Measurements from ENCODE around the gene CARF.

The CARF gene

GRCh38 chr2:202911512-202912341 lies at the start of gene CARF, which contains the start of gene WDR12 (continued):
- TF ChIP-seq, protein P1, sequence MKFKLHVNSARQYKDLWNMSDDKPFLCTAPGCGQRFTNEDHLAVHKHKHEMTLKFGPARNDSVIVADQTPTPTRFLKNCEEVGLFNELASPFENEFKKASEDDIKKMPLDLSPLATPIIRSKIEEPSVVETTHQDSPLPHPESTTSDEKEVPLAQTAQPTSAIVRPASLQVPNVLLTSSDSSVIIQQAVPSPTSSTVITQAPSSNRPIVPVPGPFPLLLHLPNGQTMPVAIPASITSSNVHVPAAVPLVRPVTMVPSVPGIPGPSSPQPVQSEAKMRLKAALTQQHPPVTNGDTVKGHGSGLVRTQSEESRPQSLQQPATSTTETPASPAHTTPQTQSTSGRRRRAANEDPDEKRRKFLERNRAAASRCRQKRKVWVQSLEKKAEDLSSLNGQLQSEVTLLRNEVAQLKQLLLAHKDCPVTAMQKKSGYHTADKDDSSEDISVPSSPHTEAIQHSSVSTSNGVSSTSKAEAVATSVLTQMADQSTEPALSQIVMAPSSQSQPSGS (tag by site-specific recombination; IDR thresholded peaks at IDR 0.05; ENCODE audit: low read depth): no peak
- TF ChIP-seq WT1 (tag by site-specific recombination; IDR thresholded peaks at IDR 0.05): no peak
- TF ChIP-seq ZBTB8A (tag by site-specific recombination; IDR thresholded peaks at IDR 0.05): no peak; the same call in 1 of the 2 replicates
- TF ChIP-seq ZXDB (tag by site-specific recombination; IDR thresholded peaks at IDR 0.05): peak; percentile 49
- TF ChIP-seq, protein P2, sequence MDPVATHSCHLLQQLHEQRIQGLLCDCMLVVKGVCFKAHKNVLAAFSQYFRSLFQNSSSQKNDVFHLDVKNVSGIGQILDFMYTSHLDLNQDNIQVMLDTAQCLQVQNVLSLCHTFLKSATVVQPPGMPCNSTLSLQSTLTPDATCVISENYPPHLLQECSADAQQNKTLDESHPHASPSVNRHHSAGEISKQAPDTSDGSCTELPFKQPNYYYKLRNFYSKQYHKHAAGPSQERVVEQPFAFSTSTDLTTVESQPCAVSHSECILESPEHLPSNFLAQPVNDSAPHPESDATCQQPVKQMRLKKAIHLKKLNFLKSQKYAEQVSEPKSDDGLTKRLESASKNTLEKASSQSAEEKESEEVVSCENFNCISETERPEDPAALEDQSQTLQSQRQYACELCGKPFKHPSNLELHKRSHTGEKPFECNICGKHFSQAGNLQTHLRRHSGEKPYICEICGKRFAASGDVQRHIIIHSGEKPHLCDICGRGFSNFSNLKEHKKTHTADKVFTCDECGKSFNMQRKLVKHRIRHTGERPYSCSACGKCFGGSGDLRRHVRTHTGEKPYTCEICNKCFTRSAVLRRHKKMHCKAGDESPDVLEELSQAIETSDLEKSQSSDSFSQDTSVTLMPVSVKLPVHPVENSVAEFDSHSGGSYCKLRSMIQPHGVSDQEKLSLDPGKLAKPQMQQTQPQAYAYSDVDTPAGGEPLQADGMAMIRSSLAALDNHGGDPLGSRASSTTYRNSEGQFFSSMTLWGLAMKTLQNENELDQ (tag by site-specific recombination; IDR thresholded peaks at IDR 0.05; ENCODE audit: low read depth): no peak
- TF ChIP-seq PRDM1 (tag by site-specific recombination; IDR thresholded peaks at IDR 0.05): no peak
- no peak for TF ChIP-seq ZNF621 (tag by site-specific recombination; IDR thresholded peaks at IDR 0.05)
- TF ChIP-seq, protein P3, sequence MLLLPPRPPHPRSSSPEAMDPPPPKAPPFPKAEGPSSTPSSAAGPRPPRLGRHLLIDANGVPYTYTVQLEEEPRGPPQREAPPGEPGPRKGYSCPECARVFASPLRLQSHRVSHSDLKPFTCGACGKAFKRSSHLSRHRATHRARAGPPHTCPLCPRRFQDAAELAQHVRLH (tag by site-specific recombination; IDR thresholded peaks at IDR 0.05): peak; percentile 73; the same call in 1 of the 2 replicates
- TF ChIP-seq ZNF423 (tag by site-specific recombination; IDR thresholded peaks at IDR 0.05): no peak
- TF ChIP-seq ZNF837 (tag by site-specific recombination; IDR thresholded peaks at IDR 0.05): no peak
- TF ChIP-seq ZNF391 (tag by site-specific recombination; IDR thresholded peaks at IDR 0.05; ENCODE audit: borderline replicate concordance, low read depth): no peak
- peak; percentile 31; the same call in 1 of the 2 replicates for TF ChIP-seq IKZF3 (tag by site-specific recombination; IDR thresholded peaks at IDR 0.05)
- no peak for TF ChIP-seq ZNF354C (tag by site-specific recombination; IDR thresholded peaks at IDR 0.05; ENCODE audit: borderline replicate concordance, low read depth)
- TF ChIP-seq ZNF2 (tag by site-specific recombination; IDR thresholded peaks at IDR 0.05): peak; percentile 33; the same call in 1 of the 2 replicates
- no peak for TF ChIP-seq PBX3 (CRISPR knock-in tag; IDR thresholded peaks at IDR 0.05)
- TF ChIP-seq HOXD13 (CRISPR knock-in tag; IDR thresholded peaks at IDR 0.05; ENCODE audit: borderline replicate concordance): no peak
- peak; percentile 98 for TF ChIP-seq ZNF366 (tag by site-specific recombination; conservative IDR thresholded peaks at IDR 0.05)
- no peak for TF ChIP-seq ZSCAN4 (tag by site-specific recombination; IDR thresholded peaks at IDR 0.05)
- peak; percentile 78 for TF ChIP-seq ZBTB26 (tag by site-specific recombination; optimal IDR thresholded peaks at IDR 0.05)
- peak; percentile 51; the same call in 1 of the 2 replicates for TF ChIP-seq ZEB2 (tag by site-specific recombination; IDR thresholded peaks at IDR 0.05)
- no peak for TF ChIP-seq ZNF521 (tag by site-specific recombination; IDR thresholded peaks at IDR 0.05)
- TF ChIP-seq ZNF302 (tag by site-specific recombination; IDR thresholded peaks at IDR 0.05; ENCODE audit: low read depth): no peak
- no peak for TF ChIP-seq ZNF311 (tag by site-specific recombination; IDR thresholded peaks at IDR 0.05; ENCODE audit: borderline replicate concordance)
- TF ChIP-seq ZFP41 (tag by site-specific recombination; IDR thresholded peaks at IDR 0.05; ENCODE audit: borderline replicate concordance): no peak
- TF ChIP-seq GLI2 (tag by site-specific recombination; IDR thresholded peaks at IDR 0.05; ENCODE audit: borderline replicate concordance, low read depth): no peak
- TF ChIP-seq SCRT1 (tag by site-specific recombination; IDR thresholded peaks at IDR 0.05; ENCODE audit: borderline replicate concordance): no peak
- no peak for TF ChIP-seq KLF17 (tag by site-specific recombination; IDR thresholded peaks at IDR 0.05)
- no peak for TF ChIP-seq ZNF433 (tag by site-specific recombination; IDR thresholded peaks at IDR 0.05; ENCODE audit: low read depth)
- TF ChIP-seq, protein P4, sequence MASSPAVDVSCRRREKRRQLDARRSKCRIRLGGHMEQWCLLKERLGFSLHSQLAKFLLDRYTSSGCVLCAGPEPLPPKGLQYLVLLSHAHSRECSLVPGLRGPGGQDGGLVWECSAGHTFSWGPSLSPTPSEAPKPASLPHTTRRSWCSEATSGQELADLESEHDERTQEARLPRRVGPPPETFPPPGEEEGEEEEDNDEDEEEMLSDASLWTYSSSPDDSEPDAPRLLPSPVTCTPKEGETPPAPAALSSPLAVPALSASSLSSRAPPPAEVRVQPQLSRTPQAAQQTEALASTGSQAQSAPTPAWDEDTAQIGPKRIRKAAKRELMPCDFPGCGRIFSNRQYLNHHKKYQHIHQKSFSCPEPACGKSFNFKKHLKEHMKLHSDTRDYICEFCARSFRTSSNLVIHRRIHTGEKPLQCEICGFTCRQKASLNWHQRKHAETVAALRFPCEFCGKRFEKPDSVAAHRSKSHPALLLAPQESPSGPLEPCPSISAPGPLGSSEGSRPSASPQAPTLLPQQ (tag by site-specific recombination; IDR thresholded peaks at IDR 0.05): 0 out of 2 replicates have a peak, but pooled peaks have one; percentile 13

Measured in HEK293 (cell line).